DOHH2 (cell line): ENCODE measurements around the gene CARD11.

Source experiments
- CTCF ChIP-seq: fragments of 200-600 bp; sonication (generic); IDR thresholded peaks from one replicate; pipeline ENCODE4 v1.5.1; 2014; ENCODE audit warnings: antibody characterized with exemption, mild to moderate bottlenecking, low read depth, low read length; ENCODE audit not compliant: poor library complexity, severe bottlenecking
- EZH2phosphoT487 ChIP-seq: fragments of 200-600 bp; sonication (generic); IDR thresholded peaks from 2 replicates; pipeline ENCODE4 v1.6.1; 2017; ENCODE audit warnings: borderline replicate concordance, mild to moderate bottlenecking, antibody characterized with exemption, low read length, moderate library complexity, mixed read lengths

- TF ChIP-seq CTCF: peak; percentile 68
- TF ChIP-seq EZH2phosphoT487: no peak
These were observed 146.6 kb downstream of the CARD11 start for GRCh38 chr7:2897023-2897422.
